Choroid plexus epithelial cell (primary cell): ENCODE results near the gene TCF12.

ENCODE experiments used
- DNase-seq: peaks from one replicate; pipeline ENCODE4 v3.0.0-alpha.2; 2010; ENCODE audit warnings: low read depth
- H3K4me3 ChIP-seq: 2 replicates; pipeline ENCODE4 v1.5.1; 2011; ENCODE audit warnings: low read depth, mild to moderate bottlenecking, control low read depth, low read length, moderate library complexity
- CTCF ChIP-seq: conservative IDR thresholded peaks from 2 replicates; pipeline ENCODE4 v1.5.1; 2011; ENCODE audit warnings: low read depth, mild to moderate bottlenecking, control low read depth, inconsistent platforms, low read length, moderate library complexity

TCF12 gene

DNA sequence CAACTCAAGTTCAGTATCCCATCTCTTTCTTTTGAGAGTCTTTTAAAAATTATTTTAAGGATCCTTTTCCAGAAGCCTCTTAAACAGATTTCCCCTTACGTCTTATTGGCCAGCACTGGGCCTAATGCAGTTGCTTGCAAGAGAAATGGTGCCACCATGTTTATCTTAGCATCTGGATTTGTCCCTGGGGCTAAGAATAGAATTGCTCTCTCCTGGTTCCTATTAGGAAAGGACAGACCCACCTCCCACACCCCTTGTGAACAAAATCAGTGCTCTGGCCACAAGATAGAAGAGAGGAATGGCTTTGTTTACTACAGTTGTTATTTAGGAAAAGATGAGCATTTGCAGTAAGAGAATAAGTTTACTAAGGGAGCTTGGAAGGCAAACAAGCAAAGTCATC is 329.6 kb downstream of the TCF12 start:
- no peak for TF ChIP-seq CTCF
- no peak for DNase-seq

GRCh38 chr15:57251308-57251707 is 332.9 kb downstream of the TCF12 start:
- no peak for TF ChIP-seq CTCF
- no peak overlapping the region for H3K4me3 ChIP-seq
- no peak for DNase-seq

More for the DNA sequence above, 329.6 kb downstream of the TCF12 start:
- no peak overlapping the region for H3K4me3 ChIP-seq

- H3K4me3 ChIP-seq = no peak overlapping the region
- no peak for TF ChIP-seq CTCF
- peak; percentile 63 for DNase-seq
Observed at GRCh38 chr15:57251941-57252340, 333.5 kb downstream of the TCF12 start.

DNA sequence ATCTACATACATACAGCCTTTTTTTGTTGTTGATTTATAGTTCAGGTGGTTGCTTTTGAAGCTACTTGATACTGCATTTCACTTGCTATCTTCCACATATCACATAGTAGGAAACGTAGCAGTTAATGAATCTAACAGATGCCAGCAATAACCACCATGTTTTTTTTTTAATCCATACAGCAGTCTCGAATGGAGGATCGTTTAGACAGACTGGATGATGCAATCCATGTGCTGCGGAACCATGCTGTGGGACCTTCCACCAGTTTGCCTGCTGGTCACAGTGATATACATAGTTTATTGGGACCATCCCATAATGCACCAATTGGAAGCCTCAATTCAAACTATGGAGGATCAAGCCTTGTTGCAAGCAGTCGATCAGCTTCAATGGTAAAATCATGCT is 334.6 kb downstream of the TCF12 start:
- no peak for TF ChIP-seq CTCF
- no peak overlapping the region for H3K4me3 ChIP-seq
- peak; percentile 50 for DNase-seq

DNA sequence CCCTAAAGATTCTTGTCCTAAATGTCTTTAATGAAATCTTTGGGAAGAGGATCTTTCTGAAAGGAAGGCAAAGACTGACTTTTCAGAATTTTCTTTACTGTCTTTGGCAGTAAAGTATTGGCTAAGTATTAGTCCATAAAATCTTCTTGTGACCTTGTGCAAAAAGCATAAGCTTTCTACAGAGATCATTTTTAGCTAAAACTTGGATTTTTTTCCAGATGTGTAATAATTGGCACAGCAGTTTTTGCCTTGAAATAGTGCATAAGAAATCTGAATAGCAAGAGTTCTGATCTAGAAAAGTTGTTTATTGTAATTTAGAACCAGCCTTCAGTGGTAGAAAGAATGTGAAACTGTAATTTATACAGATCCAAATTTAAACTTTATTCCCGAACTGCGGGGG is 335.1 kb downstream of the TCF12 start:
- no peak for TF ChIP-seq CTCF

GRCh38 chr15:57255751-57256341 is 337.4 kb downstream of the TCF12 start:
- no peak for DNase-seq
- TF ChIP-seq CTCF = no peak
- no peak overlapping the region for H3K4me3 ChIP-seq

More for the DNA sequence above, 335.1 kb downstream of the TCF12 start:
- DNase-seq = no peak
- no peak overlapping the region for H3K4me3 ChIP-seq

- no peak overlapping the region for H3K4me3 ChIP-seq
- DNase-seq = no peak
- no peak for TF ChIP-seq CTCF
Observed at GRCh38 chr15:57256939-57257338, 338.5 kb downstream of the TCF12 start.
